HepG2 (cell line): ENCODE measurements around the gene DLST. TPM values are rescaled to one million over a fixed set of nuclear protein-coding genes. Genes with fewer than 3 reads are reported as not detected.

ENCODE experiments used
- AHR ChIP-seq: IDR thresholded peaks from 2 replicates; pipeline ENCODE4 v1.6.1; 2018; ENCODE audit warnings: missing genetic modification reagents, missing compliant biosample characterization
- ARID4A ChIP-seq: sonication (generic); formaldehyde crosslinking; IDR thresholded peaks from 2 replicates; pipeline ENCODE4 v1.5.0; 2020; ENCODE audit warnings: mild to moderate bottlenecking, missing genetic modification reagents, borderline replicate concordance
- ARID5B ChIP-seq: IDR thresholded peaks from 2 replicates; pipeline ENCODE4 v1.4.0; 2020; ENCODE audit warnings: mild to moderate bottlenecking, missing genetic modification reagents
- CEBPB ChIP-seq: IDR thresholded peaks from 2 replicates; pipeline ENCODE4 v1.6.1; 2011; ENCODE audit warnings: low read depth, low read length, improper control_type of control experiment, borderline replicate concordance
- EP300 ChIP-seq, 3 experiments: sonication (generic) in 1 of 3; formaldehyde crosslinking in 1 of 3; IDR thresholded peaks; 2 replicates each; pipeline versions ENCODE4 v1.5.1 to v1.6.1; 2011 to 2020; ENCODE audit warnings: low read depth in 2 of 3, low read length in 2 of 3, borderline replicate concordance in 1 of 3, improper control_type of control experiment in 1 of 3, mild to moderate bottlenecking in 1 of 3, missing genetic modification reagents in 1 of 3, moderate library complexity in 1 of 3
- GATAD2A ChIP-seq: IDR thresholded peaks from 2 replicates; pipeline ENCODE4 v1.6.1; 2016
- HMGXB4 ChIP-seq, 2 experiments: sonication (generic) in 1 of 2; formaldehyde crosslinking in 1 of 2; IDR thresholded peaks; 2 replicates each; pipeline versions ENCODE4 v1.4.0 to v1.6.1; 2018 to 2020; ENCODE audit warnings: missing genetic modification reagents in 2 of 2, borderline replicate concordance in 1 of 2, low read depth in 1 of 2, mild to moderate bottlenecking in 1 of 2, missing biosample characterization in 1 of 2
- MIER2 ChIP-seq: IDR thresholded peaks from 2 replicates; pipeline ENCODE4 v1.6.1; 2016; ENCODE audit warnings: missing biosample characterization, missing genetic modification reagents
- RBFOX2 ChIP-seq: fragments of 200-400 bp; formaldehyde crosslinking; IDR thresholded peaks from 2 replicates; pipeline ENCODE4 v1.6.1; 2017; ENCODE audit warnings: low read depth, mild to moderate bottlenecking, low read length
- TARDBP ChIP-seq: sonication (generic); formaldehyde crosslinking; IDR thresholded peaks from 2 replicates; pipeline ENCODE4 v1.8.0; 2022; ENCODE audit warnings: mild to moderate bottlenecking, missing genetic modification reagents
- YY1 ChIP-seq: IDR thresholded peaks from 2 replicates; pipeline ENCODE4 v1.6.1; 2011; ENCODE audit warnings: low read length, low read depth, moderate library complexity, mild to moderate bottlenecking; ENCODE audit not compliant: insufficient read depth, insufficient replicate concordance
- ZKSCAN1 ChIP-seq: fragments of 150-350 bp; IDR thresholded peaks from 2 replicates; pipeline ENCODE4 v1.6.1; 2014; ENCODE audit warnings: low read length
- ZNF124 ChIP-seq: sonication (generic); formaldehyde crosslinking; IDR thresholded peaks from 2 replicates; pipeline ENCODE4 v1.4.0; 2020; ENCODE audit warnings: missing genetic modification reagents
- ZNF362 ChIP-seq: sonication (generic); formaldehyde crosslinking; IDR thresholded peaks from 2 replicates; pipeline ENCODE4 v1.4.0; 2020; ENCODE audit warnings: missing genetic modification reagents, mild to moderate bottlenecking, borderline replicate concordance
- ZNF550 ChIP-seq: sonication (generic); formaldehyde crosslinking; IDR thresholded peaks from 2 replicates; pipeline ENCODE4 v1.4.0; 2020; ENCODE audit warnings: mild to moderate bottlenecking, missing genetic modification reagents, borderline replicate concordance
- ZNF839 ChIP-seq: sonication (generic); formaldehyde crosslinking; IDR thresholded peaks from 2 replicates; pipeline ENCODE4 v1.4.0; 2020; ENCODE audit warnings: missing genetic modification reagents, mild to moderate bottlenecking, borderline replicate concordance
- polyA plus RNA-seq, 8 experiments: library from polyadenylated mRNA; depleted of rRNA in 3 of 8; stranded (reverse) in 7 of 8; unstranded in 1 of 8; fragments of >200 nt; fragmentation: Illumina TruSeq in 4 of 8; extraction: Trizol in 4 of 8; gene quantifications; 2 replicates each; pipeline versions ENCODE4 v1.2.1 to v1.2.3, GENCODE V29; 2011 to 2016; ENCODE audit warnings: low read depth in 4 of 8, missing spikeins in 1 of 8, mixed read lengths in 1 of 8; ENCODE audit not compliant: insufficient read depth in 1 of 8
- total RNA-seq, 5 experiments: library from RNA; depleted of rRNA; stranded (reverse); fragments of >200 nt; fragmentation: Illumina TruSeq; extraction: Trizol; gene quantifications; 2 replicates each; pipeline ENCODE4 v1.2.3, GENCODE V29; 2016; ENCODE audit warnings: low read depth in 1 of 5

Gene DLST
- total and polyA plus RNA-seq, 2 of the 13 experiments (the other 11 are each of a cell fraction or from before 2014, with no cell fraction given): 56.5 to 94.3 TPM

GRCh38 chr14:74905595-74906142 is 24.0 kb downstream of the DLST start (continued):
- TF ChIP-seq AHR (CRISPR knock-in tag): peak; percentile 87; the same call in 1 of the 2 replicates
- 0 out of 2 replicates have a peak, but pooled peaks have one; percentile 31 for TF ChIP-seq ZNF362 (CRISPR knock-in tag)
- TF ChIP-seq ARID4A (CRISPR knock-in tag): 0 out of 2 replicates have a peak, but pooled peaks have one; percentile 36
- no peak for TF ChIP-seq RBFOX2
- peak; percentile 57 for TF ChIP-seq YY1
- no peak for TF ChIP-seq ZNF839
- no peak for TF ChIP-seq CEBPB
- TF ChIP-seq TARDBP (CRISPR knock-in tag): no peak
- no peak for TF ChIP-seq ZKSCAN1
- no peak for TF ChIP-seq MIER2 (CRISPR knock-in tag)
- TF ChIP-seq GATAD2A: peak; percentile 64
- no peak for TF ChIP-seq ZNF550 (CRISPR knock-in tag)
- 0 out of 4 replicates have a peak, but pooled peaks of 1 of the 2 experiments have one; percentile 25 for TF ChIP-seq EP300 (IDR thresholded peaks at IDR 0.05; ENCODE audit: low read depth in 2 of 2, low read length in 2 of 2)
- no peak for TF ChIP-seq EP300 (CRISPR knock-in tag; IDR thresholded peaks at IDR 0.05; ENCODE audit: borderline replicate concordance)
- 0 out of 2 replicates have a peak, but pooled peaks have one; percentile 27 for TF ChIP-seq ZNF124
- 0 out of 2 replicates have a peak, but pooled peaks have one; percentile 20 for TF ChIP-seq ARID5B (CRISPR knock-in tag)
- peak; percentile 26 to 57; a peak in 1 of 4 replicates for TF ChIP-seq HMGXB4 (CRISPR knock-in tag; IDR thresholded peaks at IDR 0.05; ENCODE audit: borderline replicate concordance in 1 of 2, low read depth in 1 of 2)
